Activated naive CD8-positive, alpha-beta T cell treated with anti-CD3 and anti-CD28 coated beads for 36 hours (primary cell): ENCODE data around the gene CT47C1. TPM values are rescaled to one million over a fixed set of nuclear protein-coding genes. Genes with fewer than 3 reads are reported as not detected.
A peak's percentile ranks its signal among the peaks of the same experiment; 100 is the strongest.

Experiments used
- DNase-seq: peaks from one replicate; pipeline ENCODE4 v3.0.0; 2021
- H3K27ac Mint-ChIP-seq: one replicate; pipeline ENCODE4 v1.8.0; 2022; ENCODE audit warnings: mild to moderate bottlenecking, moderate library complexity, mixed read lengths
- H3K27me3 Mint-ChIP-seq: one replicate; pipeline ENCODE4 v1.8.0; 2022; ENCODE audit warnings: mild to moderate bottlenecking, mixed read lengths
- H3K36me3 Mint-ChIP-seq: one replicate; pipeline ENCODE4 v1.8.0; 2021; ENCODE audit warnings: mild to moderate bottlenecking, mixed read lengths
- H3K4me1 Mint-ChIP-seq: one replicate; pipeline ENCODE4 v1.8.0; 2021; ENCODE audit warnings: mixed read lengths
- H3K4me3 Mint-ChIP-seq: one replicate; pipeline ENCODE4 v1.8.0; 2022; ENCODE audit warnings: mild to moderate bottlenecking, moderate library complexity, mixed read lengths
- H3K9me3 Mint-ChIP-seq: one replicate; pipeline ENCODE4 v1.8.0; 2022; ENCODE audit warnings: mixed read lengths
- total RNA-seq, 2 experiments: library from RNA; stranded (reverse); gene quantifications; one replicate each; pipeline ENCODE4 v1.2.3, GENCODE V29; 2021

The CT47C1 gene
- total RNA-seq, 2 experiments from 2014 or later, result not detected

GRCh38 chrX:119063428-119063827, 9.4 kb upstream of the CT47C1 start:
- Mint-ChIP-seq H3K27me3 (peaks cover 5% of the 10 kb centered on the region), H3K4me3 (no peak overlapping the region), H3K36me3 (no peaks in the 10 kb centered on the region), H3K4me1 (no peaks in the 10 kb centered on the region), H3K27ac (no peak overlapping the region), H3K9me3 (no peaks in the 10 kb centered on the region)
- no peak for DNase-seq

DNA sequence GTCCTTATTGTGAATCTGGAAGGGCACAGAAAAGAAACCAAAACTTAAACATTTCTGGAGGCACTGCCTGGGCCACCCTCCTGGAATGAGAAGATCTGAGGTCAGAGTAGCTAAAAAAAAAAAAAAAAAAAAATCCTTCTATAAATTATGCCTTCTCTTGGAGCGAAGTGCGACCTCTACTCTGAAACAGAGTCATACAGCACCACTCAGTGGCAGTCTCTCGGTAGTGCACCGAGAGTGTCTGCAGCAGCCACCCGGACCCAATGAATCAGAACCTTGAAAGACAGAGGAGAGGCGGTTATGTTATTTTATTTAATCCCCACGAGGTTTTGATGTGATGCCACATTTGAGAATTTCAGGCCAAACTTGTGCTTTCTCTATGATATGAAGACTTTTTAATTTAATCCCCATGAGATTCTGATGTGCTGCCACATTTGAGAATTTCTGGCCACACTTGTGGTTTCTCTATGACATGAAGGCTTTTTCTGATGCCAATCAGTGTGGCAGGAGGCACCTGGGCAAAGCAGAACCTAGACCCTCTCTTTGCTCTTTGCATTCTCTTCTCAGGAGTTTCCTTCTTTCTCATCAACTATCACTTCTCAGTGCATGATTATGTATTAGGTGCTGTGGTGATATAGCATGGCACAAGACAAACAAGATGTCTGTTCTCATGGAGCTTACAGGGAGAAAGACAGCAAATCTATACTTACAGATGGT, 5.6 kb upstream of the CT47C1 start:
- H3K27ac Mint-ChIP-seq, result no peak overlapping the region
- DNase-seq, result peak; percentile 40

DNA sequence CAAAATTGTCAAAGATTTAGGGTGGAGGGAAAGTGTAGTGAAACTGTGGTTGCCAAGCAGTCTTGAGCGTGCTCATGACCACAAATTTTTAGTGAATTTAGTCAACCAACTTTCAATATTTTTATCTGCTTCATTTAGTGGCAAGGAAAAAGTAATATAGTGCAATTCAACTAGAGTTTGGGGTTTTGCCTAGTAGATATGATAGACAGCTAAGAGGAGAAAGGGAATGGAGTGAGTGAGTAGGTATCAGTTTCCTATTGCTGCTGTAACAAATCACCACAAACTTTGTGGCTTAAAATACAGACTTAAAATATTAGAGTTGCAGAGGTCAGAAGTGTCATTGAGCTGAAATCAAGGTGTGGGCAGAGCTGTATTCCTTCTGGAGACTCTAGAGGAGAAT, 3.7 kb upstream of the CT47C1 start:
- H3K4me1 Mint-ChIP-seq, result peaks cover 2% of the 10 kb centered on the region
- no peaks in the 10 kb centered on the region for H3K9me3 Mint-ChIP-seq
- DNase-seq, result no peak
- H3K27ac Mint-ChIP-seq, result no peak overlapping the region
- H3K36me3 Mint-ChIP-seq, result no peaks in the 10 kb centered on the region
- no peaks in the 10 kb centered on the region for H3K27me3 Mint-ChIP-seq
- no peak overlapping the region for H3K4me3 Mint-ChIP-seq

More for the DNA sequence above, 5.6 kb upstream of the CT47C1 start:
- H3K36me3 Mint-ChIP-seq, result no peaks in the 10 kb centered on the region
- H3K27me3 Mint-ChIP-seq, result no peaks in the 10 kb centered on the region
- H3K4me1 Mint-ChIP-seq, result peaks cover 2% of the 10 kb centered on the region
- H3K4me3 Mint-ChIP-seq, result no peak overlapping the region
- H3K9me3 Mint-ChIP-seq, result no peaks in the 10 kb centered on the region

- Mint-ChIP-seq H3K27ac (no peak overlapping the region), H3K27me3 (no peaks in the 10 kb centered on the region), H3K9me3 (no peaks in the 10 kb centered on the region)
These were observed 3.0 kb upstream of the CT47C1 start for GRCh38 chrX:119069762-119070161.

DNA sequence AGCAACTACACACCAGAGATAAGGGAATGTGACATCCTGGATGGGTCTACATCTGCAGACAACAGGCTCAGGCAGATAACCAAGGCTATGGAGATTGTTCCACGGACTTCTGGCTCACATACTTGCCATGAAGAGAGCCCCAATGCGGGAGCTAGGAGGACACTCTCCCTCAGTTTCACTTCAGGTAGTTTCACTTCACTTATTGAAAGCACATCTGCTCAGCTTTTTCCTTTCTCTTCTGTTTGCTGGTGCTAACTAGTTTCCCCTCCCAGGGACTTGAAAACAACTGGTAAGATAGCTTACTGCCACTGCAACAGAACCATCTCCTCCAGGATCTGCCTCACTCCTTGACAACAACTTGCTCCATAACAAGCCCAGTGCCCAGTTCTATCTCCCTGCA, 1.4 kb upstream of the CT47C1 start:
- H3K9me3 Mint-ChIP-seq, result no peaks in the 10 kb centered on the region
- DNase-seq, result no peak
- no peak overlapping the region for H3K27ac Mint-ChIP-seq
- peaks cover 2% of the 10 kb centered on the region for H3K4me1 Mint-ChIP-seq
- H3K36me3 Mint-ChIP-seq, result no peaks in the 10 kb centered on the region
- no peaks in the 10 kb centered on the region for H3K27me3 Mint-ChIP-seq
- H3K4me3 Mint-ChIP-seq, result no peak overlapping the region

More at GRCh38 chrX:119069762-119070161, 3.0 kb upstream of the CT47C1 start:
- no peaks in the 10 kb centered on the region for H3K36me3 Mint-ChIP-seq
- H3K4me1 Mint-ChIP-seq, result peaks cover 2% of the 10 kb centered on the region
- no peak for DNase-seq
- no peak overlapping the region for H3K4me3 Mint-ChIP-seq

- no peaks in the 10 kb centered on the region for H3K9me3 Mint-ChIP-seq
- H3K4me3 Mint-ChIP-seq, result no peak overlapping the region
- peaks cover 2% of the 10 kb centered on the region for H3K4me1 Mint-ChIP-seq
- no peak overlapping the region for H3K27ac Mint-ChIP-seq
- no peaks in the 10 kb centered on the region for H3K27me3 Mint-ChIP-seq
- DNase-seq, result no peak
- no peaks in the 10 kb centered on the region for H3K36me3 Mint-ChIP-seq
These were observed 560 bp downstream of the CT47C1 start for GRCh38 chrX:119073200-119073905.

DNA sequence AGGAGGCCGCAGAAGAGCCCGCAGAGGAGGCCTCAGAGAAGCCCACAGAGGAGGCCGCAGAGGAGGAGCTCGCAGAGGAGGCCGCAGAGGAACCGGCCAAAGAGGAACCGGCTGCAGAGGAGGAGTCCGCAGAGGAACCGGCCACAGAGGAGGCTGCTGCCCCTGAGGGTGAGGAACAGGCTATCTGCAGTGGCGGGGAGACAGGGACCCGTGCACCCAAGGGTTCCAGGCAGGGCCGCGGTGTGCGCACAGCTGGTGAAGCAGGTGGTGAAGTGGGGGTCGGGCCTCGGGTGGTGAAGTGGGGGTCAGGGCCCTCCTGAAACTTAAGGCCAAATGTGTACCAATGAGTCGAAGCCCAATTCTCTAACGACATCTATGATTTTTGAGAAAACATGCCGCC, 1.1 kb downstream of the CT47C1 start:
- H3K9me3 Mint-ChIP-seq, result no peaks in the 10 kb centered on the region
- no peak for DNase-seq
- H3K4me1 Mint-ChIP-seq, result peaks cover 2% of the 10 kb centered on the region
- no peaks in the 10 kb centered on the region for H3K36me3 Mint-ChIP-seq
- H3K27ac Mint-ChIP-seq, result no peak overlapping the region
- H3K4me3 Mint-ChIP-seq, result no peak overlapping the region
- H3K27me3 Mint-ChIP-seq, result no peaks in the 10 kb centered on the region

- Mint-ChIP-seq H3K4me3 (no peak overlapping the region), H3K4me1 (peaks cover 2% of the 10 kb centered on the region), H3K27me3 (no peaks in the 10 kb centered on the region), H3K27ac (no peak overlapping the region), H3K36me3 (no peaks in the 10 kb centered on the region), H3K9me3 (no peaks in the 10 kb centered on the region)
- no peak for DNase-seq
These were observed 2.7 kb downstream of the CT47C1 start for GRCh38 chrX:119075270-119076025.

- H3K36me3 Mint-ChIP-seq, result no peaks in the 10 kb centered on the region
- H3K4me1 Mint-ChIP-seq, result no peaks in the 10 kb centered on the region
- H3K27ac Mint-ChIP-seq, result no peak overlapping the region
- no peak overlapping the region for H3K4me3 Mint-ChIP-seq
- H3K9me3 Mint-ChIP-seq, result no peaks in the 10 kb centered on the region
- no peak for DNase-seq
- no peaks in the 10 kb centered on the region for H3K27me3 Mint-ChIP-seq
These were observed 9.5 kb downstream of the CT47C1 start for GRCh38 chrX:119082278-119082677.

- no peaks in the 10 kb centered on the region for H3K4me1 Mint-ChIP-seq
- no peaks in the 10 kb centered on the region for H3K36me3 Mint-ChIP-seq
- H3K27me3 Mint-ChIP-seq, result no peaks in the 10 kb centered on the region
- DNase-seq, result no peak
- H3K4me3 Mint-ChIP-seq, result no peak overlapping the region
- no peaks in the 10 kb centered on the region for H3K9me3 Mint-ChIP-seq
- H3K27ac Mint-ChIP-seq, result no peak overlapping the region
These were observed 12.0 kb downstream of the CT47C1 start for GRCh38 chrX:119084766-119085165.

GRCh38 chrX:119087121-119087520, 14.3 kb downstream of the CT47C1 start:
- DNase-seq, result no peak
- Mint-ChIP-seq H3K27me3 (peaks cover 6% of the 10 kb centered on the region), H3K9me3 (no peaks in the 10 kb centered on the region), H3K4me1 (no peaks in the 10 kb centered on the region), H3K4me3 (no peak overlapping the region), H3K27ac (no peak overlapping the region), H3K36me3 (no peaks in the 10 kb centered on the region)

DNA sequence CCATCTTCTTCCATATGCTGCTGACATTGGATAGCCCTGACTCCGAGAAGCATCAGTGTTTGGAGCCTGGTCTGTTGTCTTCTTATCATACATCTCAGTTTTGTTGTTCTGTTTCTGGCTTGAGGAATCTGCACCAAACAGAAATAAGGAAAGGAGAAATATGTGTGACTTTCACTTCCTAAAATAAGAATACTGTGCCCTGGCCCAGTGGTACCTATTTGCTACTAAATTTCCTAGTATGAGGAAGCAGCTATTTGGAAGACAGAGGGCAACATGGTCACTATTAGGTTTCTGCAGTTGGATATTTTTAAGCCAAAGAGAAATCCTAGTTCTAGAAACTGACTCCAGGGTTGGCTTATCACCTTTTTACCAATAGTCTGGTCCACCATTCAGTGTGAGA, 16.8 kb downstream of the CT47C1 start:
- DNase-seq, result no peak
- H3K36me3 Mint-ChIP-seq, result no peaks in the 10 kb centered on the region
- H3K4me3 Mint-ChIP-seq, result no peak overlapping the region
- H3K9me3 Mint-ChIP-seq, result no peaks in the 10 kb centered on the region
- no peaks in the 10 kb centered on the region for H3K4me1 Mint-ChIP-seq
- no peak overlapping the region for H3K27ac Mint-ChIP-seq
- H3K27me3 Mint-ChIP-seq, result peaks cover 8% of the 10 kb centered on the region

GRCh38 chrX:119090627-119091026, 17.8 kb downstream of the CT47C1 start:
- DNase-seq, result no peak
- H3K4me3 Mint-ChIP-seq, result no peak overlapping the region
- no peaks in the 10 kb centered on the region for H3K36me3 Mint-ChIP-seq
- peaks cover 8% of the 10 kb centered on the region for H3K27me3 Mint-ChIP-seq
- no peak overlapping the region for H3K27ac Mint-ChIP-seq
- no peaks in the 10 kb centered on the region for H3K9me3 Mint-ChIP-seq
- no peaks in the 10 kb centered on the region for H3K4me1 Mint-ChIP-seq

DNA sequence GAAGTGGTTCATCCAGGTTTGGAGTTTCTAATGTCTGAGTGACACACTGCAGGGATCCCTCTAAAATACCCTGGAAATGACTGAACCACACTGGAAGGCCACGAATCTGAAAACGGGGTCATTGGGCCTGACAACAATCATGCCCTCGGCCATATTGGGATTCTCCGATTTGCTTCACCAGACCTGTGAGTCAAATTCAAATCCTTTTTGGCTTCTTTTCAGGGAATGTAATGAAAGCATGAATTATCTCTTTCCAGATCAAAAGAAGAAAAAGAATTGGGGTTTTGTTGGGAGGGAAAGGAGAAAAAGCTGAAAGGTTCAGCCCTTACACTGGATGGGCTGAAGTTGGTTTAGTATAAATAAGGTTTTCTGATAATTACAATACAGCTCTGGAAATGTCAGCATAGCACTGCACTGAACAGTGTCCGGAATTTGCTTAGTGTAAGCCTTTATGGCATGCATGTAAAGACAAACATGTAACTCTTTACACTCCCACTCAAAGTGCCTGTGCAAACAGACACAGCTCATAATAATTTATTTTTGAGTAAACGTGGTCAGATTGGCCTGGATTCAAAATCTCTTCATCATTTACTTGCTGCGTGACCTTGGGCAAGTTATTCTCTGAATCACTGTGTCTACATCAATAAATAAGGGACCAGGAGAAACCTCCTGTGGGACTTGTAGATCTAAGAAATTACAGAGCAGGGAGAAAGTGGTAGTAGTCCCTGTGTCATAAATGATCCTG, 21.4 kb downstream of the CT47C1 start:
- Mint-ChIP-seq H3K27me3 (peaks cover 15% of the 10 kb centered on the region), H3K36me3 (no peaks in the 10 kb centered on the region), H3K9me3 (no peaks in the 10 kb centered on the region), H3K4me1 (no peaks in the 10 kb centered on the region), H3K4me3 (no peak overlapping the region), H3K27ac (no peak overlapping the region)
- DNase-seq, result no peak

- no peaks in the 10 kb centered on the region for H3K4me1 Mint-ChIP-seq
- H3K4me3 Mint-ChIP-seq, result no peak overlapping the region
- no peaks in the 10 kb centered on the region for H3K9me3 Mint-ChIP-seq
- peaks cover 15% of the 10 kb centered on the region for H3K27me3 Mint-ChIP-seq
- peak overlapping the region; percentile 62 for H3K27ac Mint-ChIP-seq
- no peaks in the 10 kb centered on the region for H3K36me3 Mint-ChIP-seq
- no peak for DNase-seq
These were observed 22.0 kb downstream of the CT47C1 start for GRCh38 chrX:119094819-119095218.
